SIG-M5 treated with dmso at 0.1 percent for 504 hours (cell line): ENCODE data around the gene CATSPER4.
"Not testable (repeated sequence)": the region's sequence is repeated elsewhere in the genome, so short reads cannot be mapped to it uniquely, and the experiment has no call there.

Experiments
- DNase-seq: peaks from one replicate; lab custom pipeline; 2025; ENCODE audit not compliant: unreplicated experiment; lab: John Stamatoyannopoulos, UW

Gene CATSPER4

DNA sequence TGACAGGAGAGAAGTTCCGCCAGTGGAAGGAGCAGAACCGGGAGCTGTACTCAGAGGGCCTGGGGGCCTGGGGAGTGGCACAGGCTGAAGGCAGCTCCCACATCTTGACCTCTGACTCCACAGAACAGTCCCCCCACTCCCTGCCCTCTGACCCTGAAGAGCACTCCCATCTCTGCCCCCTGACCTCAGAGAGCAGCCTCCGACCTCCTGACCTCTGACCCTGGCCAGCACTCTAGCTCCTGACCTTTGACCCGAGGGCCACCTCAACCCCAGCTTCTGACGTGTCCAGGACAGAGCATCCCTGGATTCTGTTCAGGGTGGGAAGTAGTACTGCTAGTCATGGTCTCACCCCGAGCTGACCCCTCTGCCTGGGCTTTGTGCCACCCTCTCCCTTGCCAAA lies 1.1 kb upstream of the CATSPER4 start:
- no peak for DNase-seq

DNA sequence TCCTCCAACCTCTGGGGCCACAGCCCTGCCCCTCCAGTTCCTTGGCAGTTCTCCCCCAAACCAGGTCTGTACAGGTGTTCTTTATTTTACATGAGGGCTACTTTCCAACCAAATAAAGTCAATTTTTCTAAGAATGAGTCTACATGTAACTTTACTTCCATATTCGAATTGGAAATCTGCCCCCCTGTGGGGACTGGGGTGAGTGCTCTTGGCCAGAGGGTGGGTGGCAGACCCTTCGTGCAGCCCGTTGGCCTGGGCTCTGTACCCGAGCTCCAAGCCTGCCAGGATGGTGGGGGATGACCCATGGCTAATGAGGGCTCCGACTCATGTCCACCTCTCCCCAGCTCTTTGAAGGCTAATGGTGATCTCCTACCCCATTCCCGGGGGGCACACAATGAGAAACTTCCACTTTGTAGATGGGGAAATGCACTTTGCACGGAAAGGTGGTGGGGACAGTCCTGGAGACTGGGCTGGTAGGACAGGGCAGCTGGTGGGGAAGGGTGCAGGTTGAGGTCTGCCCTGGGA lies 589 bp upstream of the CATSPER4 start:
- no peak for DNase-seq

DNA sequence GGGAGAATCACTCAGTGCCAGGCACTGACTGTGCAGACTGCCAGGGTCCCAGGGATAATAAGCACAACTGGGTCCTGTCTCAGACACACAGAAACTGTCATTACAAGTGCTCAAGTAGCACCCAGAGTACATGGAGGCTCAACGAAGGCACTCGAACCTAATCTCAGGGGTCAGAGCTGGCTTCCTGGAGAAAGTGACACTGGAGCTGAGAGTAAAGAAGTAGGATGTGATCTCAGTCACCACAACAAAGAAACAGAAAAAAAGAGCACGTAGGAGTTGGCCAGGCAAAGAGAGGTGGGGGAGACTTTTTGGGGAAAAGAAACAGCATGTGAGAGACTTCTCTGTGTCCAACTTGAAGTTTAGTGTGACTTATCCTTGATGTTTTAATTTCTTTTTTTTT lies 1.3 kb downstream of the CATSPER4 start:
- no peak for DNase-seq

DNA sequence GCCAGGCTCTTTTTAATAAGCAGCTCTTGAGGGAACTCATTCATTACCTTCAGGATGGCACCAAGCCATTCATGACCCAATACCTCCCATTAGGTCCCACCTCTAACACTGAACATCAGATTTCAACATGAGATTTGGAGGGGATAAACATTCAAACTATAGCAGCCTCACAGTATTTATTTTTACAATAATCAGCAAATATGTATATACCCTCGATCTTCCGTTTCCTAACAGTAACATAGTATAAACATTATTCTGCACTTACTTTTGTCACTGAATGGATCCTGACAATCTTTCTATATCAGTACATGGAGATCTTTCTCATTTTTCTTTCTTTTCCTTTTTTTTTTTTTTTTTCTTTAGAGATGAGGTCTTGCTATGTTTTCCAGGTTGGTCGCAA lies 5.4 kb downstream of the CATSPER4 start:
- no peak for DNase-seq

DNA sequence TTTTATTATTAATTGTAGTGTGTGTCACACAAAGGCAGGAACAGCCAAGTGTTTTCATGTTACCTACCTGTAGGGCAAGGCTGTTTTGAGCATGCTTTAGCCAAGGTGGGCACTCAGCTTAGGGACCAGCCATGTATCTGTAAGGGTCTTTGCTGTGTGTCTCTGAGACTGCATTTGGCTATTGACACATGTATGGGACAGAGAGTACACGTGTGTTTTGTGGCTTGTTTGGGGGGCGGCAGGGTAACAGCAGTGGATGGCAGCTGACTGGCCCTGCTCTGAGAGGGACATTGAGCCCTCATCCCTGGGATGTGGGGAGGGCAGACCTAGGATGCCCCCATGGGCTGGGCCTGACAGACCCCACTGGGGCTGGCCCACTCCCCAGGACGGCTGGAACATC lies 6.9 kb downstream of the CATSPER4 start:
- DNase-seq = no peak

DNA sequence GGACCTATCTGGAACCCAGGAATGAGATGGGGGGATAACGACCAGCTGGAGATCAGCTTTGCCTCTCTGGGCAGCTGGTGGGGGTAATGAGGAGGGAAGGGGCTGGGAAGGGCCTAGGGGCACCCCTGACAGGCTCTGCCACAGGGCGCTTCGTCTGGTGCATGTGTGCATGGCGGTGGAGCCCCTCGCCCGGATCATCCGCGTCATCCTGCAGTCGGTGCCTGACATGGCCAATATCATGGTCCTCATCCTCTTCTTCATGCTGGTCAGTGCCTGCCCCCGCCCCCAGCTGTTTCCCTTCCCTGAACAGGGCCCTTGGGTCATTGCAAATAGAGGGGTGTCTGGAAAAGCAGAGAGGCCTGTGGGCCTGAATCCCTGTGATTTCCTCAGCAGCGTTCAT lies 7.4 kb downstream of the CATSPER4 start:
- no peak for DNase-seq

DNA sequence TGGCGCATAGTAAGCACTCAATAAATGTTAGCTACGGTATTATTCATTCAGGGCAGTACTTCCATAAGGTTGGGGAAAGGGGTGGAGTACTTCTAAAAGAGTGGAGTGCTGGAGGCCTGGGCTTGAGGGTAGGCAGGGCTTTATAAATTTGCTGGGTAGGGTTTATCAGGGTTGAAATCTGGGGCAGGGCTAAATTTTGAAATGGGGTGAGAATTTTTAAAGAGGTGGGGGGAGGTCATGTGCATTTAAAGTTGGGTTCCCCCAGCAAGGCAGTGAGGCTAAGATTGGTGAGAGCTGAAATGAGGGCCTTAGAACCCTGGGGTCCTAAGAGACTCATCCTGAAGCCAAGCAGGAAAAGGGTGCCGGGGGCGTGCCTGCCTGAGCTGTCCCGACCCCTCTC lies 10.0 kb downstream of the CATSPER4 start:
- no peak for DNase-seq

DNA sequence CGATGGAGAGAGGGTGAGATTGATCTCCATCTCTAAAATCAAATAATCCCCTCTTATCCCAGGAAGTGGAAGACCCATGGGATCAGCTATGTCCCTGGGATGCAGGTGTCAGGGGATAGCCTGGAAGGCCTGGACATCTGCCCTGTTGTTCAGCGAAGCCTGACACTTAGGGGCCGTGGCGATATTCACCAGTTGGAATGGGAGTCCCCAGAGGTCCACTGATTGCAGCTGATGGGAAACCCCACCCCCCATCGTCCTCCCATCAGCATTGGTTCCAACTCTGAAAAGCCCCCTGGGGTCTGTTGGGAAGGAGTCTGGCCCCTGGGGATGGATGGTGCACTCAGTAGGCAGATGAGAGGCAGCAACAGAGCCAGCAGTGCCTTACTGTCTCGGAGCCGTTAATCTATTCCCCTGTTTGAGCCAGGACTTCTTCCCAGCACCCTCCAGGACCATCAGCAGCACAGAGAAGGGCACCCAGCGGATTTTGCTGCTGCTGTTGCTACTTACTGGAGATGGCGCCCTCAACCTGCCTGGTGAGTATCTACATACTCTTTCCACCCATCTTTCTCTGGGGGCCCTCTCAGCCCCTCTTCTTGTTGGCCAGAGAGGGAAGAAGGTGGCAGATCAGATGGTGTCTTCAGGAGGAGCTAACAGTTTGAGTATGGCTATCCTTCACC lies 13.4 kb downstream of the CATSPER4 start:
- DNase-seq = no peak

DNA sequence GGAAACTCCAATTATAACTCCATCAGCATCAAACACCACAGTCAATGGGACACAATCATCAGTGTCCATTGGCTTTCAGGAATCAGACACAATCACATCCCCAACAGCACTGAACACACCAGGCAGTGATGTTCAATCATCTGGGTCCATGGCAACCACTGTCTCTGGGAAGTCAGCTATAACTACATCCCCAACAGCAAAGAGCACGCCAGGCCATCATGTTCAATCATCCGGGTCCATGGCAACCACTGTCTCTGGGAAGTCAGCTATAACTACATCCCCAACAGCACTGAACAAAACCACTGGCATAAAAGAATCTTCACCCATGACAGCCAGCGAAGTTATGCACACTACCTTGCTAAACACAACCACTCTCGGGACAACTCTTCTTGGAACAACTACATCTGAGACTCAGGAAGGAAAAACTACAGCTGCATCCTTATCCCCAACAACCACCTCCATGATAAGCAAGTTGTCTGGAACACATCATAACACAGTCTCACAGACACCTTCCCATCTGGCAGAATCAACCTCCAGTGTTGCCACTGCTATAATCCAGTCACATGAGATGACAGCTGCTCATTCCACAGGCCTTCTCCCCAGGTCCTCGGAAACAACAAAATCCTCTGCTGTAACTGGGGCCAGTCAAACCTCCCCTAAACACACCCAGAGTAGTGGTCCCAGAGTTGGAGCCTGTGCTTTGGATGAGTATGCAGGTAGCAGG lies 19.9 kb downstream of the CATSPER4 start:
- no peak for DNase-seq

DNA sequence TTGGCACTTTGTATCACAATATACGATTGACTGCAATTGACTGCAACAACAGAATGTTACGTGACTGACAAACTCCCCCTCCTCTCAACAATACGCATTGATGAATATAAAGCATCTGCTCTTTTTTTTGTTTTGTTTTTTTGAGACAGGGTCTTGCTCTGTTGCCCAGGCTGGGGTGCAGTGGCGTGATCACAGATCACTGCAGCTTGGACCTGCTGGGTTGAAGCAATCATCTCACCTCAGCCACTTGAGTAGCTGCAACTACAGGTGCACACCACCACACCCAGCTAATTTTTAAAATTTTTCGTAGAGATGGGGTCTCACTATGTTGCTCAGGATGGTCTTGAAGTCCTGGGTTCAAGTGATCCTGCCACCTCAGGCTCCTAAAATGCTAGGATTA lies 22.3 kb downstream of the CATSPER4 start:
- no peak for DNase-seq

DNA sequence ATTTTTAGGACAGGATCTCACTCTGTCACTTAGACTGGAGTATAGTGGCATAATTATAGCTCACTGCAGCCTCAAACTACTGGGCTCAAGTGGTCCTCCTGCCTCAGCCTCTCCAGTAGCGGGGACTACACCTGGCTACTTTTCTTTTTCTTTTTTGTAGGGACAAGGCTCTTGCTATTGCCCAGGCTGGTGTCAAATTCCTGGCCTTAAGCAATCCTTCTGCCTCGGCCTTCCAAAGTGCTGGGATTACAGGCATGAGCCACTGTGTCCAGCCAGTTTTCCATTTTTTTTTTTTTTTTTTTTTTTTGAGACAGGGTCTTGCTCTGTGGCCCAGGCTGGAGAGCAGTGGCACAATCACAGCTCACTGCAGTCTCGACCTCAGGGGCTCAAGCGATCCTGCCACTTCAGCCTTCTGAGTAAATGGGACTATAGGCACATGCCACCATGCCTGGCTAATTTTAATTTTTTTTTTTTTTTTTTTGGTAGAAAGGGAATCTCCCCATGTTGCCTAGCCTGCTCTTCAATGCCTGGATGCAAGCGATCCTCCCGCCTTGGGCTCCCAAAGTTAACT lies 23.0 kb downstream of the CATSPER4 start:
- DNase-seq = no peak

DNA sequence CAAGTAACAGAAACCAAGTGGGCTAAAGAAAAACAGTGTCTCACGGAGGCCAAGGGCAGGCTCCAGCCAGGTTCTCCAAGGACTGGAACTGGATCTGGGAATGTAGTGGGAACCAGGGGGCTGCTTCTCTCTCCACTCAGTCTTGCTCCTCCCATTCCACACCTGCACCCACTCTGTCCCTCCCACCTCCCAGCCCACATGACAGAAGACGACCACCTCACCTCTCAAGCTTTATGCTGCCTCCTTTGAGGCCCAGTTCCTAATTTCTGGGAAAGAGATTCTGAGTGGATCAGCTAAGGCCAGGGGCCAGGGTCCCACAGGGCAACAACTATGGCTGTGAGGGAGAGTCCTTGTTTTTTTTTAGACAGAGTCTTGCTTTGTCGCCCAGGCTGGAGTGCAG lies 24.8 kb downstream of the CATSPER4 start:
- DNase-seq = no peak

DNA sequence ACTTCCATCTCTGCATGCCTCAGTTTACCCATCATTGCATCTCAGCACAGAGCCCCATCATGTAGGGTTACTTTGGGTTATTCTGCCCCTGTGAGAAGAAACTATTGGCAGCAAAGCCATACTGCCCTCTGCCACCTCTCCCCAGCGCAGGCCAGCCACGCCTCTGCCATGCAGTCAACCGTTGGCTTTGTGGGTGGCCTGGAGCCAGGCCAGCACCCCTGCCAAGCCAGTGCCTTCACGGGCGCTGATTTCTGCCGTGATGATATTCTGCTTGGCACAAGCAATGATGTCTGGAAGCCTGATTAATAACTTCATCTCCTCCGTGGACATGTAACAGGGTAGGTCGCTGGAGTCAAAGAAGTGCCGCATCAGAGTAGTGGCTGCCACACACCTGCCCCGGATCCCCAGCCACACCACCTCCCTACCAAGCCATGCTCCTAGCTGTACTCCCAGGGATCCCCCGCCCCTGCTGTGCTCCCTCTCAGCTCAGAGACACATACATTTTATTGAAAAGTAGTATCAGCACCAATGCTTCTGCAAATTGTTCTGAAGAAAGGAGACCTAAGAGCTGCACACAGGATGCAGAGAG lies 28.6 kb downstream of the CATSPER4 start:
- DNase-seq = no peak

DNA sequence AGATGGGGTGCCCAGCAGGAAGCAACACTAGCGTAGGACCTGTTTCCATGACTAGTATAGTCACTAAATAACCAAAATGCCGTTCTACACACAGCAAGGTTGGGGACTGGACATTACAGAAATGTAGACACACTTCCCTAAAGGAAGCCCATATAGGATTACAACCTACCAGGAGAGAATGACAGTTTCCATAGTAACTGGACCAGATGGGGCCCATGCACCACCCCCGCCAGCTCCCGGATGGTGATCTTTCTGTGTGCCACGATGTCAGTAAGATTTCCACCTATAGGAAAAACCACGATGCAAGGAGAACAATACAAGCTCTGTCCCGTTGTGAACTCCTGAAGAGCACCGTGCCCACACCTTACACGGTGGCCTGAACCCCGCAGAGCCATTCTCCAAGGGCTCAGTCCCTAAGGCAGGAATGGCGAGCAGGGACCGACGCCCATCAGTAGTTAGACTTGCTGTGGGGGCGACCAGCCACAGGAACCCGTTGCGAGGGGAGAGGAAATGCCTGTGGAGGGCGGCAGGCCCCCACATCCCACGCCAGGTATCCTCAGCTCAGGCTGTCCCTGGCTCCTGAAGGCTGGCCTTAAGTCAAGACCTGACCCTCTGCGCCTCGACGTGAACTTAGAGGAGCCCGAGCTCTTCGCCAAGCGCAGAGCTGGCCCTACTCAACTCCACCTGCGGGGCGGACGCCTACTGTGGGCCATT lies 30.0 kb downstream of the CATSPER4 start:
- no peak for DNase-seq

DNA sequence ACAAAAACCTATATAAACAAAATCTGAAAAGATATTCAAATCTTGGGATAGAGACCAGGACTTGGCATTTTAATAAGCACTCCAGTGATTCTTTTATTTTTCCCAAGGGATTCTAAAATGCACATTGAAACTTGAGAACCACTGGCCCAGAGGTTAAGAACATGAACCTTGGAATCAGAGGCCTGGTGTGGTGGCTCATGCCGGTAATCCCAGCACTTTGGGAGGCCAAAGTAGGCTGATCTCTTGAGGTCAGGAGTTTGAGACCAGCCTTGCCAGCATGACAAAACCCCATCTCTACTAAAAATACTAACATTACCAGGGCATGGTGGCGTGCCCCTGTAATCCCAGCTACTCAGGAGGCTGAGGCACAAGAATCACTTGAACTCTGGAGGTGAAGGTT lies 30.7 kb downstream of the CATSPER4 start:
- DNase-seq = no peak

DNA sequence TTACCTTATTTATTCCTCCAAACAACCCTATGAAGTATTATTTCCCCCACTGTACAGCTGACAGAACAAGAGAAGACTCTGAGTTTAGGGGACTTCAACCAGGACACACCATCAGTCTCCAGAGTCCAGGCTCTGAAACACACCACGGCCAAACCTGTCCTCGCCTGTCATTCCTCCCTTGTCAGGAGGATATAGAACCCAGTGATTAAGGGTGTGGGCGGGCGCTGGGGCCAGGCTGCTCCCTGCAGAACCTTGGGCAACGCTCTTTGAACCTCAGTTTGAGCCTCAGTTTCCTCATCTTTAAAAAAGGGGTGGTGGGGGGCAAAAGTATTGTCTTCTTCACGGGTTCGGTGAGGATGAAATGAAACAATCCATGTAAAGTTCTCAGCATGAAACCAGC lies 34.2 kb downstream of the CATSPER4 start:
- DNase-seq = no peak

DNA sequence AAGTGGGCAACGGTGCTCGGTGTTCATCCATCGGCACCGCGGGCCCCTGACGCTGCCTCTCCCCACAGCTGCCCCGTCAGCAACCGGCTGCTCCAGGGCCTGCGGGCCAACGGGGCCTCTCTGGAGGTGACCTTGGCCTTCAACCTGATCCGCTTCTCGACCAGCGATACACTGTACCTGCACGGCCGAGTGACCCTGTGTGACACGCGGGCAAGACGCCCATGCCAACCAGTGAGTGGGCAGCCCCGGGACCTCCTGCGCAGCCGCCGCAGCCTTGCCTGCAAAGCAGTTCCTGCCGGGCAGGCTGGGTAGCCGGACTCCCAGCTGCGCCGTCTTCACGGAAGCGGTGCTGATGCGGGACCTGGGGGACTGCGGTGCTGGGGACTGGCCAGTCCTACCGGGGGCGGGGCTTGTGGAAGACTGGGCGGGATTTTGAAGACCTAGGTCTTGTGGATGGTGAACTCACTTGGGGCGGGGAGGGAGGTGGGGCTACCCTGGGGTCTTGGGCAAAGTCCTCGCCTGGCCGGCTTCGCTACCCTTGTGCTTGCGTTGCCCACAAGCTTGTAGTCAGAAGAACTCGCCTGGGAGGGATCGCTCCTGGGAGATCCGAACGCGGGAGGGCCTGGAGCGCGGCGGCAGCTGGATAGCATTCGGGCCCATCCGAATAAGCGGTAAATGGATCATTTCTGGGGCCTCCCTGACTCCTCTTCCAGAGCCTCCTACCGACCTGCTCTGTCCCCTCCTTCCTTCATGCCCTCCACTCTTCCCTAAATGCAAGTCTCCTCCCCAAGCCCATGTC lies 34.8 kb downstream of the CATSPER4 start:
- DNase-seq = no peak

DNA sequence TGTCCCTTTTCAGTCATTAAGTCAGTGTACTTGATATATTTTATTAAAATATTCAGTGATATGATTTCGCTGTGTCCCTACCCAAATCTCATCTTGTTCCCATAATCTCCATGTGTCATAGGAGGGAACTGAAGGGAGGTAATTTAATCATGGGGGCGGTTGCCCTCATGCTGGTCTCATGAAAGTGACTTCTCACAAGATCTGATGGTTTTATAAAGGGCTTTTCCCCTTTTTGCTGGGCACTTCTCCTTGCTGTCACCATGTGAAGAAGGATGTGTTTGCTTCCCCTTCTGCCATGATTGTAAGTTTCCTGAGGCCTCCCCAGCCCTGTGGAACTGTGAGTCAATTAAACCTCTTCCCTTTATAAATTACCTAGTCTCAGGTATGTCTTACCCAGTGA lies 40.3 kb downstream of the CATSPER4 start:
- DNase-seq = not testable (repeated sequence)

DNA sequence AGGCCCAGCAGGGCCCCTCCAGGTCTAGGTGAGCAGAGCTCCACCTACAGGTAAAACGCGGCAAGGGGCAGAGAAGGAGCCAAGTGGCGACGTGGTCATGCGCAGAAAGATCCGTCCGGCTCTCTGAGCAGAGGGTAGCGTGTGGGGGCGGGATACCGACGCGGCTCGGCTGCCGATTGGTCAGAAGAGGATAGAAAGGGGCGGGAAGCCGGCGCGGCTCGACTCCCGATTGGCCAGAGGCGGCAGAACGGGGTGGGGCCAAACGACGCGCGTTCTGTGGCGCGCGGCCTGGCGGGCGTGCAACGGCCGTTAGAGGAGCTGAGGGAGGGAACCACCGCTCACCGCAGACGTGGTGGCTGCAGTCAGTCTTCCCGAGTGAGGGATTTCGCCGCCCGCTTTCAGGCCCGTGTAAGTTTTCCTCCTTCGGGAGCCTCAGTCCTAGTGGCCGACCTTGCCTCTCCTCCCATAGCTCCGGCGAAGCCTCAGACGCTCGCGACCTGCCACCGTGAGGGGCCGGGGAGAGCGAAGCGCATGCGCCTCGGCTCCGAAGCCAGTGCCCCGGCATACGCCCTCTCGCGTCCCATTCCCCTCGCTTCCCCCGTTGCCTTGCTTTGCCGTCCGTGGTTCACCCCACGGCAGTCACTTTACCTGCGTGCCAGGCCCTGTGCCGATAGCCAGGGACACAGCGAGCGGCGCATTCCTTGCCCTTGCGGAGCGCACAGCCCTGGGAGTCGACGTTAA lies 43.7 kb downstream of the CATSPER4 start, which contains the start of gene CEP85:
Gene CEP85 (plus strand): TSS at position 298 of the 741 bp plus-strand sequence. CDS start 5,584 bp downstream, outside the sequence.
- DNase-seq = peak; percentile 95
